Femur (tissue), 1 donor: ENCODE measurements around the gene ERCC1.

ENCODE experiments used
- DNase-seq: peaks from one replicate; pipeline ENCODE4 v3.0.0-alpha.2; 2017

Gene ERCC1

GRCh38 chr19:45362291-45362690, 61.4 kb downstream of the ERCC1 start:
- no peak for DNase-seq

- no peak for DNase-seq
Observed at GRCh38 chr19:45361608-45362007, 62.1 kb downstream of the ERCC1 start.

GRCh38 chr19:45358213-45358792, 65.4 kb downstream of the ERCC1 start:
- no peak for DNase-seq

GRCh38 chr19:45357445-45357783, 66.3 kb downstream of the ERCC1 start:
- no peak for DNase-seq
